Cardiac ventricle fibroblast (primary cell): ENCODE data around the gene PAAF1. TPM values are rescaled to one million over a fixed set of nuclear protein-coding genes. Genes with fewer than 3 reads are reported as not detected.

ENCODE experiments used
- total RNA-seq: library from RNA; depleted of rRNA; stranded (reverse); fragments of >200 nt; gene quantifications from 2 replicates; pipeline ENCODE4 v1.2.3, GENCODE V29; 2015

PAAF1 gene
- 10.7 and 14.1 TPM in 2 replicates for total RNA-seq

GRCh38 chr11:73876424-73877310 lies at the start of gene PAAF1, which contains the start of gene COA4:
Gene PAAF1, plus strand, starts transcription at chr11:73876999. Its CDS starts 23 bp downstream, at chr11:73877022.
Gene COA4, minus strand, starts transcription at chr11:73876846. Its CDS starts 3,468 bp downstream, at chr11:73873378.

GRCh38 chr11:73950869-73951710 lies 74.3 kb downstream of the PAAF1 start, which contains the start of gene DNAJB13:
Gene DNAJB13, plus strand, starts transcription at chr11:73951026. Its CDS starts 44 bp downstream, at chr11:73951070.

Other genes with a start within 250 kb of the PAAF1 start
- gene PLEKHB1, start 230.4 kb upstream of the PAAF1 start, total RNA-seq, result 0.62 and 5.6 TPM in 2 replicates
- gene RAB6A, start 115.9 kb upstream of the PAAF1 start, total RNA-seq, result 109 and 115 TPM in 2 replicates
- gene MRPL48, start 89.1 kb upstream of the PAAF1 start, total RNA-seq, result 17.5 and 25.1 TPM in 2 replicates
- gene COA4, start 153 bp upstream of the PAAF1 start, total RNA-seq, result 58.5 and 64.4 TPM in 2 replicates
- gene DNAJB13, start 74.0 kb downstream of the PAAF1 start, total RNA-seq, result not detected in 2 replicates
- 0.50 TPM in 1 of 2 replicates, not detected in the other for gene UCP2, start 105.8 kb downstream of the PAAF1 start, total RNA-seq
- gene UCP3, start 132.1 kb downstream of the PAAF1 start, total RNA-seq, result 0.50 TPM in 1 of 2 replicates, not detected in the other